Liver (tissue), 9 donors: ENCODE measurements around the gene EEF1AKMT2. TPM values are rescaled to one million over a fixed set of nuclear protein-coding genes. Genes with fewer than 3 reads are reported as not detected.

Experiments used
- DNase-seq: peaks from one replicate; pipeline ENCODE4 v3.0.0-alpha.2; 2017; ENCODE audit warnings: low spot score
- H3K27ac ChIP-seq, 2 donors: one replicate each; pipeline ENCODE4 v1.7.0; 2013; ENCODE audit warnings: inconsistent platforms in 2 of 2, low read length in 2 of 2, control low read depth in 1 of 2, low read depth in 1 of 2, mild to moderate bottlenecking in 1 of 2
- H3K27me3 ChIP-seq, 4 donors: one replicate each; pipeline versions ENCODE4 v1.6.1 to v1.7.0; 2013; ENCODE audit warnings: low read length in 3 of 4, inconsistent platforms in 1 of 4, mild to moderate bottlenecking in 1 of 4, moderate library complexity in 1 of 4; ENCODE audit not compliant: control insufficient read depth in 4 of 4, insufficient read depth in 4 of 4
- H3K36me3 ChIP-seq, 4 donors: one replicate each; pipeline versions ENCODE4 v1.6.1 to v1.7.0; 2013; ENCODE audit warnings: low read length in 3 of 4, mild to moderate bottlenecking in 3 of 4, low read depth in 1 of 4, moderate library complexity in 1 of 4; ENCODE audit not compliant: control insufficient read depth in 4 of 4, insufficient read depth in 3 of 4
- H3K4me1 ChIP-seq, 4 donors: one replicate each; pipeline versions ENCODE4 v1.6.1 to v1.7.0; 2013; ENCODE audit warnings: low read length in 3 of 4, mild to moderate bottlenecking in 3 of 4, moderate library complexity in 1 of 4; ENCODE audit not compliant: control insufficient read depth in 4 of 4, insufficient read depth in 4 of 4
- H3K4me3 ChIP-seq, 3 donors: one replicate each; pipeline versions ENCODE4 v1.6.1 to v1.7.0; 2013; ENCODE audit warnings: low read length in 3 of 3, control low read depth in 1 of 3, low read depth in 1 of 3, mild to moderate bottlenecking in 1 of 3
- H3K9ac ChIP-seq, 2 donors: one replicate each; pipeline ENCODE4 v1.7.0; 2013; ENCODE audit warnings: low read length in 2 of 2, mild to moderate bottlenecking in 2 of 2, moderate library complexity in 2 of 2, control low read depth in 1 of 2, low read depth in 1 of 2
- H3K9me3 ChIP-seq, 4 donors: one replicate each; pipeline versions ENCODE4 v1.6.1 to v1.7.0; 2013; ENCODE audit warnings: low read length in 3 of 4; ENCODE audit not compliant: control insufficient read depth in 4 of 4
- CTCF ChIP-seq: fragments of 150-350 bp; IDR thresholded peaks from 2 replicates; pipeline ENCODE4 v1.5.1; 2017; ENCODE audit warnings: improper control_type of control experiment, low read depth, low read length; ENCODE audit not compliant: missing input control
- EGR1 ChIP-seq, 2 donors: IDR thresholded peaks; 2 replicates each; pipeline ENCODE4 v1.6.1; 2016 to 2018; ENCODE audit warnings: antibody characterized with exemption in 2 of 2, low read depth in 2 of 2
- FOXA1 ChIP-seq: IDR thresholded peaks from 2 replicates; pipeline ENCODE4 v1.6.1; 2016; ENCODE audit warnings: antibody characterized with exemption
- FOXA2 ChIP-seq: IDR thresholded peaks from 2 replicates; pipeline ENCODE4 v1.6.1; 2016; ENCODE audit warnings: antibody characterized with exemption
- GABPA ChIP-seq, 2 donors: IDR thresholded peaks in 1 of 2; conservative IDR thresholded peaks in 1 of 2; 2 replicates each; pipeline ENCODE4 v1.6.1; 2016; ENCODE audit warnings: antibody characterized with exemption in 2 of 2, mild to moderate bottlenecking in 1 of 2, moderate library complexity in 1 of 2
- HNF4A ChIP-seq, 2 donors: conservative IDR thresholded peaks; 2 replicates each; pipeline ENCODE4 v1.6.1; 2016; ENCODE audit warnings: antibody characterized with exemption in 2 of 2, mild to moderate bottlenecking in 2 of 2
- HNF4G ChIP-seq: IDR thresholded peaks from 2 replicates; pipeline ENCODE4 v1.6.1; 2016; ENCODE audit warnings: antibody characterized with exemption
- MAX ChIP-seq: IDR thresholded peaks from 2 replicates; pipeline ENCODE4 v1.6.1; 2016; ENCODE audit warnings: antibody characterized with exemption
- NR2F2 ChIP-seq: IDR thresholded peaks from 2 replicates; pipeline ENCODE4 v1.6.1; 2016; ENCODE audit warnings: antibody characterized with exemption
- REST ChIP-seq: IDR thresholded peaks from 2 replicates; pipeline ENCODE4 v1.6.1; 2016; ENCODE audit warnings: antibody characterized with exemption, mild to moderate bottlenecking
- RXRA ChIP-seq, 2 donors: IDR thresholded peaks; 2 replicates each; pipeline ENCODE4 v1.6.1; 2017 to 2018; ENCODE audit warnings: antibody characterized with exemption in 2 of 2, mild to moderate bottlenecking in 1 of 2
- SP1 ChIP-seq: IDR thresholded peaks from 2 replicates; pipeline ENCODE4 v1.6.1; 2018; ENCODE audit warnings: antibody characterized with exemption, mild to moderate bottlenecking
- TAF1 ChIP-seq: conservative IDR thresholded peaks from 2 replicates; pipeline ENCODE4 v1.6.1; 2016; ENCODE audit warnings: antibody characterized with exemption, mild to moderate bottlenecking
- YY1 ChIP-seq: IDR thresholded peaks from 2 replicates; pipeline ENCODE4 v1.6.1; 2016; ENCODE audit warnings: antibody characterized with exemption, mild to moderate bottlenecking
- WGBS: extraction: QIAGEN DNeasy Blood & Tissue Kit; methylation state at CpG from one replicate; pipeline ENCODE4 v1.1.7; 2013; 5-methylcytosine and 5-hydroxymethylcytosine counted together
- polyA plus RNA-seq, 2 donors: library from polyadenylated mRNA; stranded (reverse) in 1 of 2; unstranded in 1 of 2; fragments of 200-250 nt in 1 of 2; fragments of >200 nt in 1 of 2; fragmentation: Nextera tagmentation in 1 of 2; extraction: Ambion mirVana in 1 of 2; gene quantifications; one replicate each; pipeline versions ENCODE4 v1.2.1 to v1.2.3, GENCODE V29; 2013 to 2015
- total RNA-seq, 2 donors: library from RNA; depleted of rRNA; stranded (reverse); fragments of >200 nt; gene quantifications; one replicate each; pipeline ENCODE4 v1.2.3, GENCODE V29; 2014
- TF ChIP-seq, protein P1 (sequence below): IDR thresholded peaks from 2 replicates; pipeline ENCODE4 v1.6.1; 2016; ENCODE audit warnings: antibody characterized with exemption
- donor health status: healthy.
- donor health status: healthy.
- donor health status: healthy.
- donor health status: healthy.
- donor health status: healthy.

EEF1AKMT2 gene
- total and polyA plus RNA-seq, 4 donors, result 5.9 to 12.7 (median 8.5) TPM

- Histone ChIP-seq H3K4me3 (no peak overlapping the region), H3K9me3 (no peaks in the 10 kb centered on the region), H3K27me3 (no peaks in the 10 kb centered on the region), H3K36me3 (no peaks in the 10 kb centered on the region), H3K27ac (peak overlapping the region in 1 of 2 donors; percentile 64), H3K9ac (no peak overlapping the region), H3K4me1 (peaks cover 0 to 16% (median 10%) of the 10 kb centered on the region in 4 donors)
- TF ChIP-seq FOXA2, result no peak
- TF ChIP-seq NR2F2, result no peak
- TF ChIP-seq, protein P1, sequence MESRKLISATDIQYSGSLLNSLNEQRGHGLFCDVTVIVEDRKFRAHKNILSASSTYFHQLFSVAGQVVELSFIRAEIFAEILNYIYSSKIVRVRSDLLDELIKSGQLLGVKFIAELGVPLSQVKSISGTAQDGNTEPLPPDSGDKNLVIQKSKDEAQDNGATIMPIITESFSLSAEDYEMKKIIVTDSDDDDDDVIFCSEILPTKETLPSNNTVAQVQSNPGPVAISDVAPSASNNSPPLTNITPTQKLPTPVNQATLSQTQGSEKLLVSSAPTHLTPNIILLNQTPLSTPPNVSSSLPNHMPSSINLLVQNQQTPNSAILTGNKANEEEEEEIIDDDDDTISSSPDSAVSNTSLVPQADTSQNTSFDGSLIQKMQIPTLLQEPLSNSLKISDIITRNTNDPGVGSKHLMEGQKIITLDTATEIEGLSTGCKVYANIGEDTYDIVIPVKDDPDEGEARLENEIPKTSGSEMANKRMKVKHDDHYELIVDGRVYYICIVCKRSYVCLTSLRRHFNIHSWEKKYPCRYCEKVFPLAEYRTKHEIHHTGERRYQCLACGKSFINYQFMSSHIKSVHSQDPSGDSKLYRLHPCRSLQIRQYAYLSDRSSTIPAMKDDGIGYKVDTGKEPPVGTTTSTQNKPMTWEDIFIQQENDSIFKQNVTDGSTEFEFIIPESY, result no peak
- no peak for DNase-seq
- WGBS, result 80% methylated on average over 20 of the region's 20 CpGs
These were observed 67.2 kb downstream of the EEF1AKMT2 start for GRCh38 chr10:124724279-124725027.

DNA sequence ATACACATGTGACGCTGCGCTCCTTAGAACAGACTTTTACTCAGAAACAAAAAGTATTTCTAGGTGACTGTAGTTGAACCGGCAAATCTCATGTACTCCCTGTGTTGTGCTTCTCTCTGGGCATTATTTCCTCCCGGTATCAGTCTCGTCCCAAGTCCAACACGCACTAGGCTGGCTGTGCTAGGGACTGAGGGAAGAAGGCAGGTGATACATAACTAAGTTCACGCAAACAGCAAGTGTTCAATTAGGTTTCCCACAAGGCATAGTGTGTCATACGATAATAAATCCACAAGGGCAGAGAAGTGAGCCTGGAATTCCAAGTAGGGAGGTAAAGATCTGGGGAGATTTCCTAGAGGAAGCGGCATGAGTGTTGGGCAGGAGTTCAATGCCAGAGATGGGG is 67.9 kb downstream of the EEF1AKMT2 start:
- no peak for TF ChIP-seq RXRA (IDR thresholded peaks at IDR 0.05)
- TF ChIP-seq NR2F2, result no peak
- TF ChIP-seq HNF4G, result no peak
- no peak for TF ChIP-seq FOXA1
- TF ChIP-seq CTCF, result no peak
- no peak for TF ChIP-seq YY1
- TF ChIP-seq HNF4A (conservative IDR thresholded peaks at IDR 0.05), result no peak
- TF ChIP-seq TAF1, result no peak
- TF ChIP-seq MAX, result no peak
- no peak for TF ChIP-seq GABPA (IDR thresholded peaks at IDR 0.05 in 1 of 2, conservative IDR thresholded peaks at IDR 0.05 in 1 of 2)
- TF ChIP-seq EGR1 (IDR thresholded peaks at IDR 0.05; ENCODE audit: low read depth in 2 of 2), result no peak
- TF ChIP-seq SP1, result no peak
- TF ChIP-seq REST, result no peak
- H3K4me1 ChIP-seq, result peaks cover 0 to 15% (median 9%) of the 10 kb centered on the region in 4 donors
- H3K4me3 ChIP-seq, result no peak overlapping the region
- 78% methylated on average over 9 of the region's 9 CpGs for WGBS
- peak overlapping the region; percentile 61 to 64 for H3K27ac ChIP-seq
- no peak overlapping the region for H3K9ac ChIP-seq
- H3K9me3 ChIP-seq, result no peaks in the 10 kb centered on the region
- no peaks in the 10 kb centered on the region for H3K36me3 ChIP-seq
- no peak for DNase-seq
- H3K27me3 ChIP-seq, result no peaks in the 10 kb centered on the region
